Right kidney (tissue), 1 donor: ENCODE measurements around the gene TBCD.

ENCODE experiments used
- DNase-seq: peaks from one replicate; pipeline ENCODE4 v3.0.0-alpha.2; 2016

The TBCD gene

GRCh38 chr17:82901856-82902255 is 150.0 kb downstream of the TBCD start:
- no peak for DNase-seq

GRCh38 chr17:82902972-82903874 is 151.4 kb downstream of the TBCD start:
- DNase-seq: no peak

- no peak for DNase-seq
These were observed 153.3 kb downstream of the TBCD start for GRCh38 chr17:82905130-82905529.

DNA sequence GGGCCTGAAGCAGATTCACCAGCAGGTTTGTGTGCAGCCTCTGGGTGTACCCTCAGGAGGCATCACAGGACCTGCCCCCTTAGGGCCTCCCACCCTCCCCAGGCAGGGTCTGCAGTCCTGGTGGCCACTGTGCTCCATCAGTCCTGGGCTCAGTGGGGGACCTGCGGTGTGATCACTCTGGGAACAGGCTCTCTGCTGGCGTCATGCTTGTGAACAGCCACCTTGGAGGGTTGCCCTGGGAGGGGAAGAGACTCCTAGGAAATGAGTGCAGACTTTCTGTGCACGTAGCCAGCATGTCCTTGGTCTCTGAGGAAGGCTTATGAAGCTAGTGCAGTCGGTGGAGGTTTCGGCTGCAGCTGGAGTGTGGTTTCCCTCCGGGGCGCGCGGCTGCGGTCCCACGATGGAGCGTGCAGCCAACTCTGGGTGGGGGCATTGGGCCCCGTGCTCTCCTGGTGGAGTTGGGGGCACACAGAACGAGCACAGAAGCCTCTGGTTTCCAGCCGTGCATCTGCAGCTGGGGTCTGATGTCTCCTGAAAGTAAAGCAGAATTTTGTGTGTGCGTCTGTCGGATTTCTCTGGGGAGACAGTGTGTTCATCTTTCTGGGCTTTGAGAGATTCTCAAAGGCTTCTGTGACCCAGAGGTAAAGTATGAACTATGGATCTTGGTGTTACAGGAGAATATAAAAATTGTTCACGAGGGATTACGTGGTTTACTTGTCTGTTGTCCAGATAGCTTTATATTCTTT is 156.1 kb downstream of the TBCD start:
- no peak for DNase-seq

GRCh38 chr17:82908543-82909160 is 156.8 kb downstream of the TBCD start:
- no peak for DNase-seq

DNA sequence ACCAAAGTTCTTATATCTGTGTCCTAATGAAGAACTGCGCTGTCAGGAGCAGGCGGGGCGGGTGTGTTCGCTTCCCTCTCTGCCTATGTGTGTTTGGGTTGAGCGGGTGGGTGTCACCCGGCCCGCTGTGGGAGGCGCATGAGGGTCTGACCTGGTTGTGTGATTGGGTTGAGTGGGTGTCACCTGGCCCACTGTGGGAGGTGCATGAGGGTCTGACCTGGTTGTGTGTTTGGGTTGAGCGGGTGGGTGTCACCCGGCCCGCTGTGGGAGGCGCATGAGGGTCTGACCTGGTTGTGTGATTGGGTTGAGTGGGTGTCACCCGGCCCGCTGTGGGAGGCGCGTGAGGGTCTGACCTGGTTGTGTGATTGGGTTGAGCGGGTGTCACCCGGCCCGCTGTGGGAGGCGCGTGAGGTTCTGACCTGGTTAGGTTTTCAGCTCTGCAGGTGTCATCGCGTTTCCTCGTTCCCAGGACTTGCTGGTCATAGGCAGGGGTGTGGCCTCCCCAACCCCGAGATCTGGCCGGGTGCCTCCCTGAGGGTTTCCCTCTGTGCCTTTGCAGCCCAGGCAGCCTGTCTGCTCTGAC is 157.5 kb downstream of the TBCD start:
- DNase-seq: no peak

GRCh38 chr17:82910041-82910481 is 158.2 kb downstream of the TBCD start:
- DNase-seq: no peak

DNA sequence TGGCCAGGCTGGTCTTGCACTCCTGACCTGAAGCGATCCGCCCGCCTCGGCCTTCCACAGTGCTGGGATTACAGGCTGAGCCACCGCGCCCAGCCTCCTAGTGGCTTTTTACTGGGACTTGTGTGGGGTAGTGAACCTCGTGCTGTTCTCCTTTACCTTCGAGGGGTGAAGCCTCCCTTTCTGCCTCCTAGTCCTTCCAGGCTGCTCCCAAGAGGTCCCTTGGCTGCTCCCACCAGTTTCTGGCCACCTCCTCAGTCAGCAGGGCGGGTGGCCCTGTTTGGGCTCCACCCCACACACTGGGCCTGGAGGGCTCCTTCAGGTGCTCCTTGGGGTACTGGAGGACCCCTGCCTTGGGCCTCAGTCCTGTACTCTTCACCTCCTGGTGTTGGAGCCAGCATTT is 158.9 kb downstream of the TBCD start:
- DNase-seq: no peak

GRCh38 chr17:82911822-82912221 is 160.0 kb downstream of the TBCD start:
- DNase-seq: no peak

DNA sequence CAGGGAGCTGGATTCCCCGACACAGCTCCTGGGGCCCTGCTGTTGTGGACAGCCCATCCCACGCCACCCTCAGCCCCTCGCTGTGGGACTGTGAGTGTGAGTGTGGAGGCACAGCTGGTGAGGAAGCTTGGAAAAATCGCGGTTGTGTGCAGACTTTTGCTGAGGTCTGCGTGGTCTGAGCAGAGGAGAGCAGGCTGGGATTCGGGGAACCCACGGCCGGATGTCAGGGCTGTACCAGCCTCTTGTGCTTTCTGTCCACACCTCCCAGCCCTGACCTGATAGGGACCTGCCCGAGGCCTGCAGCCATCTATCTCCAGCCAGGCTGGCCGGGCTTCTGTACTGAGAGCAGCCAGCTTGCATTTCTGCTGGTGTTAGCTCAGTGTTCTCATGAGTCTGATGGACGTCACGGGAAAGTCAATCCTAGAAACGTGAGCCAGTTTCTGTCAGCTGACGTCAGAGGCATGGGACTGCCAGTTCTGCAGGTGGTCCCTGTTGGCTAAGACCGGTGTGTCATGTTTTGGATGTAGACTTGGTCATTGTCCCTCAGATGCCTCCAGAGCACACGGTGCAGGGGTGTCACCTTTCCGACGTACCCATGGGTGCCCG is 160.7 kb downstream of the TBCD start:
- DNase-seq: no peak

GRCh38 chr17:82913304-82914043 is 161.6 kb downstream of the TBCD start:
- DNase-seq: no peak

- DNase-seq: peak; percentile 61
These were observed 162.5 kb downstream of the TBCD start for GRCh38 chr17:82914375-82914774.

- no peak for DNase-seq
These were observed 163.3 kb downstream of the TBCD start for GRCh38 chr17:82915010-82915756.

- DNase-seq: no peak
These were observed 163.8 kb downstream of the TBCD start for GRCh38 chr17:82915757-82916027.

GRCh38 chr17:82917699-82918345 is 166.0 kb downstream of the TBCD start:
- no peak for DNase-seq

DNA sequence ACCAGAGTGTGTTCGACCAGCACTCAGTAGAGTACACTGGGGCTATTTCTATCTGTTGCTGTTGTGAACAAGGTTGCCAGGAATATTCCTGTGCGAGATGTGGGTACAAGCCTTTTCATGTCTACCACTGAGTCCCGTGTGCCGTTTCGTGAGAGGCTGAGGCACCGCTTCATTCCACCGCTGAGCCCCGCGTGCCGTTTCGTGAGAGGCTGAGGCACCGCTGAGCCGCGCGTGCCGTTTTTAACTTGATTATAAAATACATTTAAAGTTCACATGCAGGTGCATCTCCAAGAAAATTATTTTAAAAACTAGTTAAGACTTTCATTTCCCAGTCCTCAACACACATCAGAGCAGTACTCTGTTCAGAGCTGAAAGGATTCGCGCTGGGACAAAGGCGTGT is 166.6 kb downstream of the TBCD start:
- DNase-seq: no peak

GRCh38 chr17:82920150-82920549 is 168.3 kb downstream of the TBCD start:
- DNase-seq: no peak

- DNase-seq: no peak
These were observed 168.8 kb downstream of the TBCD start for GRCh38 chr17:82920715-82921114.

- DNase-seq: no peak
These were observed 169.6 kb downstream of the TBCD start for GRCh38 chr17:82921426-82921825.

- DNase-seq: no peak
These were observed 170.8 kb downstream of the TBCD start for GRCh38 chr17:82922646-82923045.
